MM.1S (cell line): Measurements from ENCODE around the gene SIRPA.

Source experiments
- DNase-seq: peaks from one replicate; pipeline ENCODE4 v3.0.0-alpha.2; 2015
- H2AFZ ChIP-seq: fragments of 300-600 bp; sonication (generic); 2 replicates; pipeline ENCODE4 v1.6.0; 2016; ENCODE audit warnings: antibody characterized with exemption, low read length
- H3F3A ChIP-seq: fragments of 300-600 bp; sonication (generic); 2 replicates; pipeline ENCODE4 v1.6.1; 2016; ENCODE audit warnings: mild to moderate bottlenecking, antibody characterized with exemption, low read length, moderate library complexity, mixed read lengths; ENCODE audit not compliant: insufficient read depth
- H3K27ac ChIP-seq: fragments of 300-600 bp; sonication (generic); 2 replicates; pipeline ENCODE4 v1.5.1; 2016; ENCODE audit warnings: mild to moderate bottlenecking, low read length
- H3K27me3 ChIP-seq: fragments of 300-600 bp; sonication (generic); replicated peaks from 2 replicates; pipeline ENCODE4 v1.6.0; 2016; ENCODE audit warnings: low read length; ENCODE audit not compliant: insufficient read depth
- H3K36me3 ChIP-seq: fragments of 300-600 bp; sonication (generic); replicated peaks from 2 replicates; pipeline ENCODE4 v1.6.1; 2016; ENCODE audit warnings: mild to moderate bottlenecking, low read length, mixed read lengths; ENCODE audit not compliant: insufficient read depth
- H3K4me1 ChIP-seq: fragments of 300-600 bp; sonication (generic); 2 replicates; pipeline ENCODE4 v1.6.1; 2016; ENCODE audit warnings: low read length, mixed read lengths
- H3K4me2 ChIP-seq: fragments of 300-600 bp; sonication (generic); 2 replicates; pipeline ENCODE4 v1.6.0; 2016; ENCODE audit warnings: low read depth, low read length
- H3K4me3 ChIP-seq: fragments of 300-600 bp; sonication (generic); 2 replicates; pipeline ENCODE4 v1.5.1; 2016; ENCODE audit warnings: low read length, mixed read lengths
- H3K79me2 ChIP-seq: fragments of 300-600 bp; sonication (generic); 2 replicates; pipeline ENCODE4 v1.6.1; 2016; ENCODE audit warnings: mixed run types, low read length, mixed read lengths
- H3K9ac ChIP-seq: fragments of 300-600 bp; sonication (generic); 2 replicates; pipeline ENCODE4 v1.6.1; 2016; ENCODE audit warnings: low read length, mixed read lengths
- H3K9me2 ChIP-seq: fragments of 300-600 bp; sonication (generic); replicated peaks from 2 replicates; pipeline ENCODE4 v1.6.1; 2016; ENCODE audit warnings: mild to moderate bottlenecking, low read length, mixed read lengths; ENCODE audit not compliant: insufficient read depth
- H3K9me3 ChIP-seq: fragments of 300-600 bp; sonication (generic); replicated peaks from 2 replicates; pipeline ENCODE4 v1.6.1; 2016; ENCODE audit warnings: mild to moderate bottlenecking, low read length, mixed read lengths; ENCODE audit not compliant: insufficient read depth
- H4K20me1 ChIP-seq: fragments of 300-600 bp; sonication (generic); 2 replicates; pipeline ENCODE4 v1.6.1; 2016; ENCODE audit warnings: mild to moderate bottlenecking, low read length, moderate library complexity, mixed read lengths; ENCODE audit not compliant: insufficient read depth
- EZH2 ChIP-seq: fragments of 300-600 bp; sonication (generic); optimal IDR thresholded peaks from 2 replicates; pipeline ENCODE3; 2017; ENCODE audit warnings: low read depth, mild to moderate bottlenecking, antibody characterized with exemption, low read length, mixed read lengths
- EZH2phosphoT487 ChIP-seq: fragments of 300-600 bp; sonication (generic); IDR thresholded peaks from 2 replicates; pipeline ENCODE4 v1.6.1; 2018; ENCODE audit warnings: antibody characterized with exemption, low read length
- TF ChIP-seq, protein P1 (sequence below): fragments of 300-600 bp; sonication (generic); IDR thresholded peaks from 2 replicates; pipeline ENCODE4 v1.5.1; 2016; ENCODE audit warnings: antibody characterized with exemption, low read length, mixed read lengths

SIRPA gene

GRCh38 chr20:1898482-1899240, 3.5 kb downstream of the SIRPA start:
- Histone ChIP-seq H3K4me1 (peaks cover 29% of the 10 kb centered on the region), H3K36me3 (no peaks in the 10 kb centered on the region), H3K9ac (peak overlapping the region; percentile 34; the same call in 1 of the 2 replicates), H3K79me2 (peaks cover 38% of the 10 kb centered on the region), H3K9me2 (no peaks in the 10 kb centered on the region), H3K4me3 (no peak overlapping the region), H2AFZ (peak overlapping the region; percentile 31; the same call in 1 of the 2 replicates), H3K4me2 (peak overlapping the region; percentile 36; the same call in 1 of the 2 replicates), H4K20me1 (no peaks in the 10 kb centered on the region), H3K27me3 (no peaks in the 10 kb centered on the region), H3K27ac (peak overlapping the region; percentile 81; the same call in 1 of the 2 replicates), H3K9me3 (no peaks in the 10 kb centered on the region), H3F3A (peaks cover 19% of the 10 kb centered on the region)
- TF ChIP-seq EZH2 = no peak
- TF ChIP-seq, protein P1, sequence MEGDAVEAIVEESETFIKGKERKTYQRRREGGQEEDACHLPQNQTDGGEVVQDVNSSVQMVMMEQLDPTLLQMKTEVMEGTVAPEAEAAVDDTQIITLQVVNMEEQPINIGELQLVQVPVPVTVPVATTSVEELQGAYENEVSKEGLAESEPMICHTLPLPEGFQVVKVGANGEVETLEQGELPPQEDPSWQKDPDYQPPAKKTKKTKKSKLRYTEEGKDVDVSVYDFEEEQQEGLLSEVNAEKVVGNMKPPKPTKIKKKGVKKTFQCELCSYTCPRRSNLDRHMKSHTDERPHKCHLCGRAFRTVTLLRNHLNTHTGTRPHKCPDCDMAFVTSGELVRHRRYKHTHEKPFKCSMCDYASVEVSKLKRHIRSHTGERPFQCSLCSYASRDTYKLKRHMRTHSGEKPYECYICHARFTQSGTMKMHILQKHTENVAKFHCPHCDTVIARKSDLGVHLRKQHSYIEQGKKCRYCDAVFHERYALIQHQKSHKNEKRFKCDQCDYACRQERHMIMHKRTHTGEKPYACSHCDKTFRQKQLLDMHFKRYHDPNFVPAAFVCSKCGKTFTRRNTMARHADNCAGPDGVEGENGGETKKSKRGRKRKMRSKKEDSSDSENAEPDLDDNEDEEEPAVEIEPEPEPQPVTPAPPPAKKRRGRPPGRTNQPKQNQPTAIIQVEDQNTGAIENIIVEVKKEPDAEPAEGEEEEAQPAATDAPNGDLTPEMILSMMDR = no peak
- TF ChIP-seq EZH2phosphoT487 = no peak
- no peak for DNase-seq

GRCh38 chr20:1899241-1899525, 4.0 kb downstream of the SIRPA start:
- peaks cover 29% of the 10 kb centered on the region for H3K4me1 ChIP-seq

DNA sequence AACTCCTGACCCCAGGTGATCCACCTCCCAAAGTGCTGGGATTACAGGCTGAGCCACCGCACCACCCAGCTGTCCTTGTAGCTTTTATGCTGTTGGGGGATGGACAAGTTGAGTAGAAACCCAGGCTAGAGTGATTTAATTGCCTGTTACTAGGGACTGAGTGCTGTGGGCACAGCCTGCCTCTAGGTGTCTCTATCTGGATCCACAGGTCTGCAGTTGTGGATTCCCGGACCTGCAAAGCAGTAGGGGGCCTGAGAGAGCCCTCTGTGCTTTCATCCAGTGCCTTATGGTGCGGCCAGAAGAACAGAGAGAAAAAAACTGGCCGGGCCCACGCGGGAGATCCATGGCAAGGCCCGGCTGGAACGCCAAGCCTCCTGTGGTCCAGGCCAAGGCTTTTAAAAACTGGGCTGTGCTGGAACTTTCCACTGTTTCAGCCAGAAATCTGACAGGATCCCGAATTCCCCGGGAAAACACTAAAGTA, 5.2 kb downstream of the SIRPA start:
- Histone ChIP-seq H3K4me1 (peaks cover 29% of the 10 kb centered on the region), H3K4me3 (no peak overlapping the region), H3F3A (peaks cover 19% of the 10 kb centered on the region), H4K20me1 (no peaks in the 10 kb centered on the region), H3K36me3 (no peaks in the 10 kb centered on the region), H2AFZ (no peak overlapping the region), H3K79me2 (peaks cover 37% of the 10 kb centered on the region), H3K27me3 (no peaks in the 10 kb centered on the region), H3K9me2 (no peaks in the 10 kb centered on the region), H3K4me2 (no peak overlapping the region), H3K9me3 (no peaks in the 10 kb centered on the region), H3K27ac (no peak overlapping the region), H3K9ac (no peak overlapping the region)
- no peak for TF ChIP-seq EZH2
- TF ChIP-seq, protein P1 = peak; percentile 40
- DNase-seq = peak; percentile 48

More at GRCh38 chr20:1899241-1899525, 4.0 kb downstream of the SIRPA start:
- Histone ChIP-seq H3K4me2 (no peak overlapping the region), H3F3A (peaks cover 19% of the 10 kb centered on the region), H3K27ac (no peak overlapping the region), H3K4me3 (no peak overlapping the region), H2AFZ (no peak overlapping the region), H3K9ac (no peak overlapping the region), H4K20me1 (no peaks in the 10 kb centered on the region), H3K9me2 (no peaks in the 10 kb centered on the region), H3K36me3 (no peaks in the 10 kb centered on the region), H3K9me3 (no peaks in the 10 kb centered on the region), H3K79me2 (peaks cover 38% of the 10 kb centered on the region), H3K27me3 (no peaks in the 10 kb centered on the region)
- TF ChIP-seq EZH2phosphoT487 (no peak), EZH2 (no peak)
- TF ChIP-seq, protein P1 = no peak
- DNase-seq = no peak
